ENCODE measurements around the gene C19orf81.

The C19orf81 gene

DNA sequence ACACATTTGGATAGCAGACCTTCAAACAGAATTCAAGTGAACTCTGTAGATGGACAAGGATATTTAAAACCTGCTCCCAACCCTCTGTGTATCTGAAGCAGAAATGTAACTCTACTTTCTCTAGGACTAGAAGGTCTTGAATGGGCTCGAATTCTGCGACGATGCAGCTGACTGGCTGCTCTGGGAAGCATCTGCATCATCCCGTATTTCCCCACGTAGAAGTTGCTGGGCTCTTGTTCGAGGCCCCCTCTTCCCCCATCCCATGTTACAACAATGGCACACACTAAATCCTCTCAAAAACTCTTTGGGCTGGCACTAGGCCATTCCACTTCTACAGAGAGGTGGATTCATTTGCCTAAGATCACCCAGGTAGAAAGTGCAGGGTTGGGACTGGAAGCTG, 15.0 kb downstream of the C19orf81 start:
- WGBS (ENCODE audit: extremely low coverage, insufficient coverage, insufficient read length) = no CpG with 5 or more reads among the region's 6 CpGs
- H3K36me3 ChIP-seq (ENCODE audit: control insufficient read depth in 1 of 2, insufficient read depth in 2 of 2, low read length in 2 of 2) = no peaks in the 10 kb centered on the region
- no peak overlapping the region for H3K4ac ChIP-seq (ENCODE audit: low read depth, low read length)
- H2BK12ac ChIP-seq (ENCODE audit: low read length) = no peak overlapping the region
- no peak overlapping the region for H3K23ac ChIP-seq (ENCODE audit: low read length)
- H4K8ac ChIP-seq (ENCODE audit: low read depth, low read length) = no peak overlapping the region
- H4K12ac ChIP-seq (ENCODE audit: low read depth, low read length) = no peak overlapping the region
- no peaks in the 10 kb centered on the region for H3K79me2 ChIP-seq (ENCODE audit: control insufficient read depth, insufficient read depth, low read length, poor library complexity)
- no peak overlapping the region for H3K14ac ChIP-seq (ENCODE audit: low read length)
- H3K4me3 ChIP-seq (ENCODE audit: low read depth, low read length) = no peak overlapping the region
- no peak overlapping the region for H3K27ac ChIP-seq (ENCODE audit: low read depth, low read length)
- H4K91ac ChIP-seq (ENCODE audit: low read depth, low read length) = no peak overlapping the region
- no peak overlapping the region for H2BK120ac ChIP-seq (ENCODE audit: insufficient read depth, low read length, poor library complexity)
- no peak overlapping the region for H2BK5ac ChIP-seq (ENCODE audit: low read depth, low read length, poor library complexity)
- peaks cover under 1 to 1% of the 10 kb centered on the region in 2 experiments for H3K4me1 ChIP-seq (ENCODE audit: control insufficient read depth in 1 of 2, insufficient read depth in 2 of 2, low read length in 2 of 2)
- no peak overlapping the region for H2AFZ ChIP-seq (ENCODE audit: insufficient read depth, low read length, poor library complexity)
- no peak overlapping the region for H3K18ac ChIP-seq (ENCODE audit: low read length)
- no peak for DNase-seq
- H3K9ac ChIP-seq (ENCODE audit: low read length) = no peak overlapping the region
- H3K79me1 ChIP-seq (ENCODE audit: low read length) = no peaks in the 10 kb centered on the region
- no peak overlapping the region for H3K4me2 ChIP-seq (ENCODE audit: low read length)
- no peak overlapping the region for H2AK5ac ChIP-seq (ENCODE audit: low read length)
- H3K9me3 ChIP-seq (ENCODE audit: insufficient read depth, low read depth, low read length) = peaks cover 13% of the 10 kb centered on the region
- H3K27me3 ChIP-seq (ENCODE audit: insufficient read depth, low read length) = peaks cover 34% of the 10 kb centered on the region

DNA sequence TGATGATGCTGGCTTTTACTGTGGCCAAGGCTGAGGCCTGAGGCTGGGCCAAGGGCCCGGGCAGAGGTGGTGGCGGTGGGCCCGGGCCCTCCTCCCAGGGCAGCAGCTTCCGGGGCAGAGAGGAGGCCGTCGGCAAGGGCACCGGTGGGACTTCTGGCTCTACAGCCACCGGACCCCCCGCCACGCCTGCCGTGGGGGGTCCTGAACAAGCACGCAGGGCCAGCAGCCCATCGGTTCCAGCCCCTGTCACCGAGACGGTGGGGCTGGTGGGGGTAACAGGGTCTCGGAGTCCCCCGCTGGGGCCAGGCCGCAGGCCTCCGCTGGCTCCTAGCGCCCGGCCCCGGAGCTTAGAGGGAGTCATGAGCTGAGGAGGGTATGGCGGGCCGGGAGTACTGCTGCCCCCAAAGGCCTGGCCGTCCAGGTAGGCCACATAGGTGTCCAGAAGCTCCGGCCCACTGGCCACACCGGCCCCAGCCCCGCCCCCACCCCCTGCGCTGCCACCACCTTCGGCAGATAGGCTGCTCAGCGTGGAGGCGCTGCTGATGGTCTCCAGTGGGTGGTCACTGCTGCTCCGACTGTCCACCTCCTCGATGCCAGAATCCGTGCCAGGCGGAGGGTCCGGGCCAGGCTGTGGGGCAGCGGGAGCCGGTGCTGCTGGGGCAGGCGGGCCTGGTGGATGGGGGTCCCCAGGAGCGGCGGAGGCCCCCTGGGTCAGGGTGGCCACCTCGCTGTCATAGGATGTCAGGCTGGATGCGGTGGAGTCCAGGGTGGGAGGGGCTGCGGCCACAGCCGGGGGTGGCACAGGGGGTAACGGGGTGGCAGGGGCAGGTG, 17.3 kb downstream of the C19orf81 start:
- H3K36me3 ChIP-seq (ENCODE audit: control insufficient read depth in 1 of 2, insufficient read depth in 2 of 2, low read length in 2 of 2) = no peaks in the 10 kb centered on the region

GRCh38 chr19:50667177-50667758, 18.0 kb downstream of the C19orf81 start:
- DNase-seq = no peak
- WGBS (ENCODE audit: extremely low coverage, insufficient coverage, insufficient read length) = no CpG with 5 or more reads among the region's 56 CpGs
- H2AFZ ChIP-seq (ENCODE audit: insufficient read depth, low read length, poor library complexity) = no peak overlapping the region

More for the DNA sequence above, 17.3 kb downstream of the C19orf81 start:
- Histone ChIP-seq H2BK120ac (ENCODE audit: insufficient read depth, low read length, poor library complexity) (no peak overlapping the region), H3K18ac (ENCODE audit: low read length) (no peak overlapping the region), H2AK5ac (ENCODE audit: low read length) (no peak overlapping the region), H3K23ac (ENCODE audit: low read length) (no peak overlapping the region), H3K79me2 (ENCODE audit: control insufficient read depth, insufficient read depth, low read length, poor library complexity) (no peaks in the 10 kb centered on the region), H2AFZ (ENCODE audit: insufficient read depth, low read length, poor library complexity) (no peak overlapping the region), H2BK12ac (ENCODE audit: low read length) (no peak overlapping the region), H3K4ac (ENCODE audit: low read depth, low read length) (no peak overlapping the region), H3K4me1 (ENCODE audit: control insufficient read depth in 1 of 2, insufficient read depth in 2 of 2, low read length in 2 of 2) (no peaks in the 10 kb centered on the region), H3K4me2 (ENCODE audit: low read length) (no peak overlapping the region), H3K4me3 (ENCODE audit: low read depth, low read length) (no peak overlapping the region), H4K8ac (ENCODE audit: low read depth, low read length) (no peak overlapping the region), H3K27me3 (ENCODE audit: insufficient read depth, low read length) (peaks cover 40% of the 10 kb centered on the region), H3K14ac (ENCODE audit: low read length) (no peak overlapping the region), H3K27ac (ENCODE audit: low read depth, low read length) (no peak overlapping the region), H3K9me3 (ENCODE audit: insufficient read depth, low read depth, low read length) (peaks cover 9% of the 10 kb centered on the region), H2BK5ac (ENCODE audit: low read depth, low read length, poor library complexity) (no peak overlapping the region), H3K9ac (ENCODE audit: low read length) (no peak overlapping the region), H4K12ac (ENCODE audit: low read depth, low read length) (no peak overlapping the region), H3K79me1 (ENCODE audit: low read length) (no peaks in the 10 kb centered on the region), H4K91ac (ENCODE audit: low read depth, low read length) (no peak overlapping the region)
- WGBS (ENCODE audit: extremely low coverage, insufficient coverage, insufficient read length) = no CpG with 5 or more reads among the region's 47 CpGs
- DNase-seq = no peak

GRCh38 chr19:50667759-50668231, 18.6 kb downstream of the C19orf81 start:
- H3K27ac ChIP-seq (ENCODE audit: low read depth, low read length) = no peak overlapping the region
- no peaks in the 10 kb centered on the region for H3K4me1 ChIP-seq (ENCODE audit: control insufficient read depth in 1 of 2, insufficient read depth in 2 of 2, low read length in 2 of 2)
- H4K91ac ChIP-seq (ENCODE audit: low read depth, low read length) = no peak overlapping the region
- H2AFZ ChIP-seq (ENCODE audit: insufficient read depth, low read length, poor library complexity) = no peak overlapping the region
- H2BK5ac ChIP-seq (ENCODE audit: low read depth, low read length, poor library complexity) = no peak overlapping the region
- no CpG with 5 or more reads among the region's 58 CpGs for WGBS (ENCODE audit: extremely low coverage, insufficient coverage, insufficient read length)
- H3K4ac ChIP-seq (ENCODE audit: low read depth, low read length) = no peak overlapping the region
- no peaks in the 10 kb centered on the region for H3K79me1 ChIP-seq (ENCODE audit: low read length)
- H3K4me2 ChIP-seq (ENCODE audit: low read length) = no peak overlapping the region
- no peak overlapping the region for H2AK5ac ChIP-seq (ENCODE audit: low read length)
- no peaks in the 10 kb centered on the region for H3K79me2 ChIP-seq (ENCODE audit: control insufficient read depth, insufficient read depth, low read length, poor library complexity)
- no peaks in the 10 kb centered on the region for H3K36me3 ChIP-seq (ENCODE audit: control insufficient read depth in 1 of 2, insufficient read depth in 2 of 2, low read length in 2 of 2)
- H3K4me3 ChIP-seq (ENCODE audit: low read depth, low read length) = no peak overlapping the region
- H4K8ac ChIP-seq (ENCODE audit: low read depth, low read length) = no peak overlapping the region
- H3K27me3 ChIP-seq (ENCODE audit: insufficient read depth, low read length) = peaks cover 40% of the 10 kb centered on the region
- peaks cover 9% of the 10 kb centered on the region for H3K9me3 ChIP-seq (ENCODE audit: insufficient read depth, low read depth, low read length)
- no peak overlapping the region for H3K9ac ChIP-seq (ENCODE audit: low read length)
- H2BK12ac ChIP-seq (ENCODE audit: low read length) = no peak overlapping the region
- no peak overlapping the region for H3K14ac ChIP-seq (ENCODE audit: low read length)
- no peak for DNase-seq
- no peak overlapping the region for H4K12ac ChIP-seq (ENCODE audit: low read depth, low read length)
- no peak overlapping the region for H3K18ac ChIP-seq (ENCODE audit: low read length)
- H3K23ac ChIP-seq (ENCODE audit: low read length) = no peak overlapping the region
- H2BK120ac ChIP-seq (ENCODE audit: insufficient read depth, low read length, poor library complexity) = no peak overlapping the region

More at GRCh38 chr19:50667177-50667758, 18.0 kb downstream of the C19orf81 start:
- no peak overlapping the region for H3K18ac ChIP-seq (ENCODE audit: low read length)
- no peak overlapping the region for H3K14ac ChIP-seq (ENCODE audit: low read length)
- no peak overlapping the region for H2BK120ac ChIP-seq (ENCODE audit: insufficient read depth, low read length, poor library complexity)
- H4K91ac ChIP-seq (ENCODE audit: low read depth, low read length) = no peak overlapping the region
- H2BK5ac ChIP-seq (ENCODE audit: low read depth, low read length, poor library complexity) = no peak overlapping the region
- no peak overlapping the region for H2BK12ac ChIP-seq (ENCODE audit: low read length)
- no peak overlapping the region for H3K9ac ChIP-seq (ENCODE audit: low read length)
- no peaks in the 10 kb centered on the region for H3K36me3 ChIP-seq (ENCODE audit: control insufficient read depth in 1 of 2, insufficient read depth in 2 of 2, low read length in 2 of 2)
- H4K12ac ChIP-seq (ENCODE audit: low read depth, low read length) = no peak overlapping the region
- no peak overlapping the region for H3K27ac ChIP-seq (ENCODE audit: low read depth, low read length)
- H3K4me2 ChIP-seq (ENCODE audit: low read length) = no peak overlapping the region
- H3K4me3 ChIP-seq (ENCODE audit: low read depth, low read length) = no peak overlapping the region
- H3K79me2 ChIP-seq (ENCODE audit: control insufficient read depth, insufficient read depth, low read length, poor library complexity) = no peaks in the 10 kb centered on the region
- no peak overlapping the region for H3K4ac ChIP-seq (ENCODE audit: low read depth, low read length)
- no peak overlapping the region for H3K23ac ChIP-seq (ENCODE audit: low read length)
- H3K4me1 ChIP-seq (ENCODE audit: control insufficient read depth in 1 of 2, insufficient read depth in 2 of 2, low read length in 2 of 2) = no peaks in the 10 kb centered on the region
- peaks cover 40% of the 10 kb centered on the region for H3K27me3 ChIP-seq (ENCODE audit: insufficient read depth, low read length)
- H3K9me3 ChIP-seq (ENCODE audit: insufficient read depth, low read depth, low read length) = peaks cover 9% of the 10 kb centered on the region
- no peak overlapping the region for H2AK5ac ChIP-seq (ENCODE audit: low read length)
- no peaks in the 10 kb centered on the region for H3K79me1 ChIP-seq (ENCODE audit: low read length)
- H4K8ac ChIP-seq (ENCODE audit: low read depth, low read length) = no peak overlapping the region
